GM12872 (cell line): Measurements from ENCODE around the gene IGF2R.

Experiments used
- TF ChIP-seq, protein P1 (sequence below): IDR thresholded peaks from 3 replicates; pipeline ENCODE4 v1.5.1; 2011; ENCODE audit warnings: low read depth, mild to moderate bottlenecking, low read length, moderate library complexity; ENCODE audit not compliant: insufficient read depth

Gene IGF2R

DNA sequence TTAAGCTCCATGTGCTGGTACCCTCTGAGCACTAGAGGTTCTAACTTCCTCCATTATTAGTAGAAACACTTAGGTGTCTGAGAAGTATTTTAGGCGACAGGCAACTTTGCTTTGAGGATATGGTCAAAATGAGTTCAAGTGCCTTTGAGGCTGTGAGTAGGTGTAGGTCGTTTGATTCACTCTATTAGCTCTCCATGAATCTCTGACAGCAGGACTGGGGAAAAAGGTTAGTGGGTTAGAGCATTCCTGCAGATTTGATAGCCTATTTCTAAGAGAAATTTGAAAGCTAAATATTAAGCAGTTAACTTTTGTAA is 45.9 kb downstream of the IGF2R start:
- TF ChIP-seq, protein P1, sequence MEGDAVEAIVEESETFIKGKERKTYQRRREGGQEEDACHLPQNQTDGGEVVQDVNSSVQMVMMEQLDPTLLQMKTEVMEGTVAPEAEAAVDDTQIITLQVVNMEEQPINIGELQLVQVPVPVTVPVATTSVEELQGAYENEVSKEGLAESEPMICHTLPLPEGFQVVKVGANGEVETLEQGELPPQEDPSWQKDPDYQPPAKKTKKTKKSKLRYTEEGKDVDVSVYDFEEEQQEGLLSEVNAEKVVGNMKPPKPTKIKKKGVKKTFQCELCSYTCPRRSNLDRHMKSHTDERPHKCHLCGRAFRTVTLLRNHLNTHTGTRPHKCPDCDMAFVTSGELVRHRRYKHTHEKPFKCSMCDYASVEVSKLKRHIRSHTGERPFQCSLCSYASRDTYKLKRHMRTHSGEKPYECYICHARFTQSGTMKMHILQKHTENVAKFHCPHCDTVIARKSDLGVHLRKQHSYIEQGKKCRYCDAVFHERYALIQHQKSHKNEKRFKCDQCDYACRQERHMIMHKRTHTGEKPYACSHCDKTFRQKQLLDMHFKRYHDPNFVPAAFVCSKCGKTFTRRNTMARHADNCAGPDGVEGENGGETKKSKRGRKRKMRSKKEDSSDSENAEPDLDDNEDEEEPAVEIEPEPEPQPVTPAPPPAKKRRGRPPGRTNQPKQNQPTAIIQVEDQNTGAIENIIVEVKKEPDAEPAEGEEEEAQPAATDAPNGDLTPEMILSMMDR = no peak

DNA sequence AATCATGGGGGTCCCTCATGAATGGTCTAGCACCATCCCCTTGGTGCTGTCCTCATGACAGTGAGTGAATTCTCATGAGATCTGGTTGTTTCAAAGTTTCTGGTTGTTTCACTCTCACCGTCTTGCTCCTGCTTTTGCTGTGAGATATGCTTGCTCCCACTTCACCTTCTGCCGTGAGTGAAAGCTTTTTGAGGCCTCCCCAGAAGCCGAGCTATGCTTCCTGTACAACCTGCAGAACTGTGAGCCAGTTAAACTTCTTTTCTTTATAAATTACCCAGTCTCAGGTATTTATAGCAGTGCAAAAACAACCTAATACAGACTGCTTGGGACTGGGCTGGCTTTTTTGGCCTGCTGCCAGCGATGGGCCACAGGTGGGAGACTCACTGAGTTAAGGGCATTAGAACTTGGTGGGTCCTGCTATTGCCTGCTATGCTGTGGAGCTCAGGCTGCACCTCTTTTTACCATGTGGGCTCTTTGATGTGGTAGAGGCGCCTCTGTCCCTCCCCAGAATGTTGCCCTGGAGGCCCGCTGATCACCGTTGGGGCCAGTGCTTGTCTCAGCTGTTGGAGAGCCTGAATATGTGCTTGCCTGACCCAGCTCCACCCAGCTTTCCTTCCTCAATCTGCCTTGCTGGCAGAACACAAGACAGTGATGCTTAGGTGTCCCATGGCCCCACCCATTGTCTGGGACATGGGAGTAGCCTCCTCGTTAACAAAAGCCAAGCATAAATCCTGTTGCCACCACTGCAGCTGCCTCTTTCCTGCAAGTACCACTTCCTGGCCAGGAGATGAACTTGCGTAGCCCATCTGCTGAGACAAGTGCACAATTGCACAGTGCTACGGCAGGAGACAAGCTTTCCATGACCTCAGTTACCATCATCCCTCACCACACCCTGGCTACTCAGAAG is 47.1 kb downstream of the IGF2R start:
- TF ChIP-seq, protein P1 = no peak

DNA sequence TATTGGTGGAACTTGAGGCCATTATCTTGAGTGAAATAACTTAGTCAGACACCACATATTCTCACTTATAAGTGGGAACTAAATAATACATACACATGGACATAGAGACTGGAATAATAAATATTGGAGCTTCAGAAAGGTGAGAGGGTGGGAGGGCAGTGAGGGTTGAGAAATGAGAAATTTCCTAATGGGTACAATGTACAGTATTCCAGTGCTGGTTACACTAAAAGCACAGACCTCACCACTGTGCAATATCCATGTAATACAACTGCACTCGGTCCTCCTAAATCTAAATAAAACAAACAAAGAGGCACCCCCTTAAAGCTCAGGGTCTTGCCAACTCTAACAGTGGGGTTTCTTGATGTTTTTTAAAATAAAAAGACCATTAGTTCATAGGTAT is 53.2 kb downstream of the IGF2R start:
- TF ChIP-seq, protein P1 = no peak

DNA sequence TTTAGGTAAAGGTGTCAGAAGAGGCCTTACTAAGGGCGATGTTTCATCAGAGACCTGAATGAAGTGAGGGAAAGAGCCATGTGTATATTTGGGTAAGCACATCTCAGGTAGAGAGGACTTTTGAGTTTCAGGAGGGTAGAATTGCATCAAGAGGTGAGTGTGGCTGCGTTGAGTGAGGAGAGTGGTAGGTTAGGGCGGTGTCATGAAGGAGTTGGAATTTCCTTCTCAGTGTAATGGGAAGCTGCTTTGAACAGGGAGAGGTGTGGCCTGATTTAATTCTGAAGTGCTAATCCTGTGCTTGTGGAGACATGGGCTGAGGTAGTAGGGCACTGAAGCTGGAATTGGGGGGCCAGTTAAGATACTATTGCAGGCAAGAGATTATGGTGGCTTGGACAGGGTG is 53.9 kb downstream of the IGF2R start:
- TF ChIP-seq, protein P1 = no peak

DNA sequence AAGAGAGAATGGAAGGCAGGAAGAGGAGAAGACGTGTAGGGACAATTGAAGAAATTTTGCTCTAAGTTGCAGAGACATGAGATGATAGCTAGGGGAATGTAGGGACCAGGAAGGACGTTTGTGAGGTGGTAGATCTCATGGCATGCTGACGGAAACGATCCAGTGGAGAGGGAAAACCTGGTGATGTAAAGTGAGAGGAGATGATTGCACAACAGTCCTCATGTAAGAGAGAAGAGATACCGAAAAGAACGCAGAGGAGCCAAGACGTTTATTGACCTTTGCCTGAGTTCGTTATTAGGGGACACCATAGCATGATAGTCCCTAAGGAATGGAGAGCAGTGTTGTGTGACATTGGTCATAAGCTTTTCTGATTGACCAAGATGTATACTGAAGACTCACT is 55.3 kb downstream of the IGF2R start:
- TF ChIP-seq, protein P1 = no peak

DNA sequence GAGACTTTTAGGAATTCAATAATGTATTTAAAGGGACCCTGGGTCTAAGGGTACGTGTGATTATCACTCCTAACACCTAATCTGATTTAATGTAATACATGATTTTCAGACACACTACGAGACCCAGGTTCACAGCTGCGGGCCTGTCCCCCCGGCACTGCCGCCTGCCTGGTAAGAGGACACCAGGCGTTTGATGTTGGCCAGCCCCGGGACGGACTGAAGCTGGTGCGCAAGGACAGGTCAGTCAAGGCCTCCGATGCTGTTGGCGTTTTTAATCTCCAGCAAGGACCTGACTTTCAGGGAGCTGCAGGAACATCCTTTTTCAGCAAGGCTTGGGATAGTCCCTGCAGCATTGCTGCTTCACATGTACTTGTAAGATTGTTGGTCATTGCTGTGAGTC is 58.2 kb downstream of the IGF2R start:
- TF ChIP-seq, protein P1 = no peak

DNA sequence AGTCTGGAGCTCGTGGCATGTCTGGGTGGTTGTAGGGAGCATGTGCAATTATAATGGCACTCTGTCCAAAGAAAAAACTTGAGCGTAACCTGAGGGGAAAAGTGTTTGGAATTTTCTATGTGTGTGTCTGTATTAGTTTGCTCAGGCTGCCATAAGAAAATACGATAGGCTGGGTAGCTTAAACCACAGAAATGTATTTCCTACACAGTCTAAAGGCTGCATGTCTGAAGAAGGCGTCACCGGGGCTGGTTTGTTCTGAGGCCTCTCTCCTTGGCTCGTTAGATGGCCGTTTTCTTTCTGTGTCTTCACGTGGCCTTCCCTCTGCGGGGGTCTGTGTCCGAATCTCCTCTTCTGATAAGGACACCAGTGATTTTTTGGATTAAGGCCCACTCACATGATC is 59.0 kb downstream of the IGF2R start:
- TF ChIP-seq, protein P1 = no peak
